ENCODE data around the gene GPATCH8.

- no peak for TF ChIP-seq ATF3 (IDR thresholded peaks at IDR 0.05; ENCODE audit: insufficient read depth, low read depth, low read length)
- no peak for TF ChIP-seq GABPA (IDR thresholded peaks at IDR 0.05; ENCODE audit: borderline replicate concordance, insufficient read depth, low read length)
- TF ChIP-seq POLR2A (IDR thresholded peaks at IDR 0.05; ENCODE audit: control extremely low read depth in 1 of 2, low read depth in 2 of 2, low read length in 2 of 2), result no peak
- no peak for TF ChIP-seq CTCF (IDR thresholded peaks at IDR 0.05; ENCODE audit: control extremely low read depth in 1 of 3, insufficient read depth in 1 of 3, low read depth in 1 of 3, low read length in 3 of 3)
- TF ChIP-seq JUND (IDR thresholded peaks at IDR 0.05; ENCODE audit: low read length), result no peak
- no peak for TF ChIP-seq ATF2 (IDR thresholded peaks at IDR 0.05; ENCODE audit: low read length)
- no peak for TF ChIP-seq BCL11A (IDR thresholded peaks at IDR 0.05; ENCODE audit: low read depth in 2 of 2, low read length in 2 of 2)
- no peak for TF ChIP-seq HDAC2 (IDR thresholded peaks at IDR 0.05; ENCODE audit: borderline replicate concordance in 1 of 2, low read depth in 2 of 2, low read length in 2 of 2)
- no peak for TF ChIP-seq EGR1 (IDR thresholded peaks at IDR 0.05; ENCODE audit: borderline replicate concordance, low read depth, low read length)
- no peak for TF ChIP-seq NRF1 (IDR thresholded peaks at IDR 0.05; ENCODE audit: low read depth, low read length)
- TF ChIP-seq EP300 (IDR thresholded peaks at IDR 0.05; ENCODE audit: borderline replicate concordance in 1 of 2, low read depth in 2 of 2, low read length in 2 of 2), result no peak
These were observed 3.5 kb downstream of the GPATCH8 start for GRCh38 chr17:44499722-44500121.

Measured in H1 (cell line).